ENCODE data around the gene E2F3.
A peak's percentile ranks its signal among the peaks of the same experiment; 100 is the strongest.

E2F3 gene

DNA sequence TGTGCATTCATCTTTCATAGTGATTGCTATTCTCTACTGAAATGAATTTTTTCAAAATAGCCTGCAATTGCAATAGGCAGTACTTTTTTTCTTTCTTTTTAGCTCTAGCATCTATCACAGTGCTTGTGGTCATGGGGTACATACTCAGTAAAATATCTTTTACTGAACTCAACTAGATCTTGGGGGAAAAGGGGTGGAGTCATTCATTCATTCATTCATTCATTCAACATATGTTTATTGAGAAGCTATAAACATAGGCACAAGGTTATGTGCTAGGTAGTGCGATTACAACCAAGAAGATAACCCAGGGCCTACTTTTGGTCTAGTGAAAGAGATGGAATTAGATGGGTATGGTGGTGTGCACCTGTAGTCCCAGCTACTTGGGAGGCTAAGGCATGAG lies 131.2 kb downstream of the E2F3 start:
- DNase-seq (ENCODE audit: low read depth in 2 of 2, low spot score in 1 of 2) = no peak

DNA sequence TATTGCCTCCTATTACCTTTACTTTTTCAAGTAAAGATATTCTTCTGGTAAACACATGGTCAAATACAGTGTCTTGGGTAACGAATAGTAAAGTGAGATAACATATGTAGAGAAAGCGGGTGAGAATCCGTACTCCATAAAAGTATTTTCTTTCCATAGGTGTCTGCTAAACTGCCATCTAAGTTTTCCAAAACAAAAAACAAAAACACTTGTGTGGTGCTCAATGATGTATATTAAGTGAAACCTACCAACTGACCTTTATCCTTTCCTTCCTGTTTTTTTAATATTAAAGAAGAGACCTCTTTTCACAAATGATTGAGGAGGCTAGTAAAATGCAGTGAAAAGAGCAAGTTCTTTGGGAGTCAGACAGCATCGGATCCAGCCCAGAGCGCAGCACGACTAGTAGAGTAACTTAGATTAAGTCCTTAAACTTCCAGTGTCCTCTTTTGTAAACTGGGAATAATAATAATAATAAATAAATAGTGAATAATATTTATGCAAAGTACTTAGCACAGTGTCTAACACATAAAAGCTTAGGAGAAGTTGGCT lies 132.1 kb downstream of the E2F3 start:
- no peak for DNase-seq (ENCODE audit: low read depth in 2 of 2, low spot score in 1 of 2)

DNA sequence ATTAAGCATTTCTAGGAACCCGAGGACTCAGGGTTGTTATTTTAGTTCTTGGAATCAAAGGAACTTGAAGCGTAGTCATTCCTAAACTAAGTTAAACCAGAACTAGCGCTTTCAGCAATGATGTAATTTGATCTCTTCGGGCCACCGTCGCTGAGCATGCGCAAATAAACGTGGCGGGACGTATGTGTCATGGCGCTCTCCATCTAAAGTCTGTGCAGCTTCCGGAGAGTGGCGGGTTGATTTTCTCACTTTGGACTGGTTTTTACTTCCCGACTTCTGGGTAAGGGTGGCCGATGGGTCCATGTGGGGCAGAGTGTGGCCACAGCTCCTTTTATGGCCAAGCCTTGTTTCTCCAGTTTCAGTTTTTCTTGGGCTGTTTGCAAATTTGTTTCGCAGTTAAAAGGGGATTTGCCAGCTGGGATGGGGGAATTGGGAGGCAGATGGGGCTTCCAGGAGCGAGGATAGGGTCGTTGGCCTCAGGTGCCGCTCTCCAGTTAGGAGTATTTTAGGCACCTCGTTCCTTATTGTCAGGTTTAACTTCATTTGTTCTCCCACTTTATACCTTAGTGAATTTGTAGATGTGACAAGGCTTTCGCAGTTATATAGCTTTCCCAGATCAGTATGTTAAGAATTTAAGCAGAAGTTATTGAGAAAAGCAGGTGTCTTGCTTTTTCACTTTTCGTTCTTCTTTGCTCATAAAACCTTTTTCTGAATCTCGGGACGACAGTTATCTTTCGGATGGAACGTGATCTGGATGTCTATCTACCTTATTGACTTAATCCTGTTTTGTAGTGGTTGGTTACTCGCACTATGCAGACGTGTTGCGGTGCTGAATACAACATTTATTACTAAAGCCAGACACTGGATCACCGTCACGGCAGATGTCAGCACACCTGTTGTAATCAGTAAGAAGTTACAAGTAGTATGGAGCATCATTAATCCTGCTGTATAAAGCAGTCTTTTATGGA lies 132.9 kb downstream of the E2F3 start, which contains the start of gene CDKAL1:
Gene CDKAL1 (plus strand): TSS at position 163 of the 968 bp plus-strand sequence. CDS start 11,894 bp downstream, outside the sequence.
- DNase-seq (ENCODE audit: low read depth in 2 of 2, low spot score in 1 of 2) = peak; percentile 67 to 77

DNA sequence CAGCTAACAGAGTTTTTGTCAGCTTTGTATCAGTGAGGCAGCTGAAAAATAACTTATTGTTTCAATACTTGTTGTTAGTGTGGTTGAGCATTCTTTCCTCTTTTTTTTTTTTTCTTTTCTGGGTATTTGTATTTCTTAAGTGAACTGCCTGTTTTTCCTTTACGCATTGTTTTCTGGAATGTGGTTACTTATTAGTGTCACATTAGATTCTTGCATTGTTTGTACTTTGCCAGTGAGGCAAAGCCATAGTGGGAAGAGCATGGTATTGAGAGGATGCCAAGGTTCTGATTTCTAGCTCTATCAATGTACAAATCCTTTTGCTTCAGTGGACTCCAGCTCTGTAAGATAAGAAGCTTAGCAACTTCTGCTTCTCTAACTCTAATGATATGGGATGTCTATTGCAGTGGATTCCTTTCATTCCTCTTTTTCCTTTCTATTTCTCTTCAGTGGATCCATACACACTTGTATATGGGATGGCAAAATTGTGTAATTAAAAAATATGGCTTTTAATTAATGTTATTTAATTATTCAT lies 136.5 kb downstream of the E2F3 start:
- DNase-seq (ENCODE audit: low read depth in 2 of 2, low spot score in 1 of 2) = no peak

DNA sequence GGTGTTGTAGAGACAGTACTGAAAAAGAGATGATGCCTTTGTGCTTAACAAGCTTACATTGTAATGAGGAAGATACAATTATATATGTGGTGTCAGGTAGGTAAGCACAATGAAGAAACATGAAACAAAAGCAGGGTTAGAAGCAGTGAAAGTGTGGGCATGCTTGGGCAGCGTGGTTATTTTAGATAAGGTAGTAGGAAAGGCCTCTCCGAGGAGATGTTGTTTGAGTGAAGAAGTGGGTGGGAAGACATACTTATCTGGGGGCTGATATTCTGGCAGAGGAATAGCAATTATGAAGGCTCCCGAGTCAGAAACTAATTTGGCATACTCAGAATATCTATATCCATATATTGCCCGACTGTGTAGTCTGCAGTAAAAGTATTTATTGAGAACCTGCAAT lies 137.2 kb downstream of the E2F3 start:
- no peak for DNase-seq (ENCODE audit: low read depth in 2 of 2, low spot score in 1 of 2)

DNA sequence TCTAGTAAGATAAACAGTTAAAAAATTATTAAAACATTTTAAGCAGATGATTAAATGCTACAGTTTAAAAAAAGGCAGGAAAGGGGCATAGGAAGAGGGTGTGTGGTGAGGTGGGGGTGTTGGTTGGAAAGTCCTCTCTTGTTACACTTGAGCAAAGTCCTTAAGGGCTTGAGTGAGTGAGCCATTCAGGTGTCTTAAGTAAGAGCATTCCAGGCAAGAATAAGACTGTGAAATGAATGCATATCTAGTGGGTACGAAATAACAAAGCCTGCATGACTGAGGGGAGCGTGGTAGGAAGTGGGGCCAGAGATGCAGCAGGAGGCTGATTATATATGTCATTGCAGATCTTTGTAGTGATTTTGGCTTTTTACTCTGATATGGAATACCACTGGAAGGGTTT lies 137.7 kb downstream of the E2F3 start:
- no peak for DNase-seq (ENCODE audit: low read depth in 2 of 2, low spot score in 1 of 2)

DNA sequence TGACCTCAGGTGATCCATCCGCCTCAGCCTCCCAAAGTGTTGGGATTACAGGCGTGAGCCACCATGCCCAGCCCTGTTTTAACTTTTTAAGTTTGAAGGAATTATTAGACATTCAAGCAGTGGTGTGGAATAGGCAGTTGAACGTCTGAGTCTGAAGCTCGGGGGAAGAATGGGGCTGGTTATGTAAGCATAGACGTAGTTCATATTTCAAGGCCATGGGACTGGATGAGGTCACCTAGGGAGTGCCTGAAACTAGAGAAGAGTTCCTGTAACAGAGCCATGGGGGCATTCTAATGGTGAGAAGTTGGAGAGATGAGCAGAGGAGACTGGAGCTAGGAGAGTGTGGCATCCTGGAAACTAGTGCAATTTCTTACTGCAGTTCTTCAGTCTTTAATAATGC lies 139.0 kb downstream of the E2F3 start:
- no peak for DNase-seq (ENCODE audit: low read depth in 2 of 2, low spot score in 1 of 2)

DNA sequence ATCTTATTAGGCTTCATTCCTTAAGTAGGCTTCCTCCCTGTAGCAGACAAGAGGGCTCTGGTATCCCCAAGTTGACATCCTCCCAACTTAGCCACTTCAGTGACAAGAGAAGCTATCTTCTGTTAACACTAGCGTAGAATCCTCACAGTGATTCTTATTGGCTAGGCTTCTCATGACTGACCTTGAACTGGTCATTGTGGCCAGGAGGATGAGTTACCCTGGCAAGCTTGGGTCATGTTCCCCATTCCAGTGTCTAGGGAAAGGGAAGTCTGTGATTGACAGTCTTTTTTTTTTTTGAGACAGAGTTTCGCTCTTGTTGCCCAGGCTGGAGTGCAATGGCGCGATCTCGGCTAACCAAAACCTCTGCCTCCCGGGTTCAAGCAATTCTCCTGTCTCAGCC lies 139.7 kb downstream of the E2F3 start:
- DNase-seq (ENCODE audit: low read depth in 2 of 2, low spot score in 1 of 2) = no peak

DNA sequence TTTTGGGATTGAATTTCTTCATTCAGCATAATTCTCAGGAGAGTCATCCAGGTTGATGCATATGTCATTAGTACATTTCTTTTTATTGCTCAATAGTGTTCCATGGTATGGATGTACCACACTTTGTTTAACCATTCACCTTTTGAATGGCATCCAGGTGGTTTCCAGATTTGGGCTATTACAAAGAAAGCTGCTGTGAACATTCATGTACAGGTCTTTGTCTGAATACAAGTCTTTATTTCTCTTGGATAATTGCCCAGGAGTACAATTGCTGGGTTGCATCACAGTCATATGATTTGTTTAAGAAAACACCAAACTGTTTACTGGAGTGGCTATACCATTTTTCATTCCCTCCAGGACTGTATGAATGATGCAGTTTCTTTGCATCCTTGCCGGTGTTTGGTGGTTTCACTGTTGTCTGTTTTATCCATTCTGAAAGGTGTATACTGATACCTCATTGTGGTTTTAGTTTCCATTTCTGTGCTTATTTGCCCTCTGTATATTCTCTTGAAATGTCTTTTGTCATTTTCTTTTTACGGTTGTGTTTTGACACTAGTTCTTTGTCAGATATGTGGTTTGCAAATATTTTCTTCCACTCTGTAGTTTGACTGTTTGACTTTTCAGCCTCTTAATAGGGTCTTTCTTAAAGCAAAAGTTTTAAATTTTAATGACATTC lies 141.4 kb downstream of the E2F3 start:
- DNase-seq (ENCODE audit: low read depth in 2 of 2, low spot score in 1 of 2) = no peak

All from stimulated activated CD8-positive, alpha-beta memory T cell treated with anti-CD3 and anti-CD28 coated beads, Interleukin-4, amount 100 ng/mL, for 1 hour (primary cell).